RWPE2 (cell line): ENCODE results near the gene TUT4.

Experiments used
- ATAC-seq: fragments of 200-7000 bp; cut with Tn5 transposase; 3 replicates; pipeline ENCODE4 v1.9.1; 2021; ENCODE audit warnings: low read depth
- DNase-seq: peaks from one replicate; pipeline ENCODE4 v3.0.0-alpha.2; 2020; ENCODE audit warnings: low spot score
- H3K27ac ChIP-seq: fragments of 450-650 bp; 2 replicates; pipeline ENCODE4 v1.5.1; 2017; ENCODE audit warnings: mild to moderate bottlenecking; ENCODE audit not compliant: poor library complexity, severe bottlenecking
- H3K27me3 ChIP-seq: fragments of 250-450 bp; sonication (Bioruptor Pico); 2 replicates; pipeline ENCODE4 v1.5.1; 2021; ENCODE audit warnings: mild to moderate bottlenecking, moderate library complexity; ENCODE audit not compliant: insufficient read depth, poor library complexity, severe bottlenecking
- H3K36me3 ChIP-seq: fragments of 250-450 bp; sonication (Bioruptor Pico); 2 replicates; pipeline ENCODE4 v1.5.1; 2020; ENCODE audit warnings: low read depth, mild to moderate bottlenecking, moderate library complexity
- H3K4me1 ChIP-seq: fragments of 250-450 bp; sonication (Bioruptor Pico); 2 replicates; pipeline ENCODE4 v1.5.1; 2021; ENCODE audit warnings: mild to moderate bottlenecking, moderate library complexity; ENCODE audit not compliant: insufficient read depth, poor library complexity, severe bottlenecking
- H3K4me3 ChIP-seq: fragments of 250-450 bp; sonication (Bioruptor Pico); 2 replicates; pipeline ENCODE4 v1.5.1; 2021; ENCODE audit warnings: mild to moderate bottlenecking, moderate library complexity; ENCODE audit not compliant: severe bottlenecking
- H3K9me3 ChIP-seq: fragments of 250-450 bp; sonication (Bioruptor Pico); 2 replicates; pipeline ENCODE4 v1.5.1; 2021; ENCODE audit warnings: mild to moderate bottlenecking, moderate library complexity; ENCODE audit not compliant: severe bottlenecking
- TF ChIP-seq, protein P1 (sequence below): fragments of 450-650 bp; IDR thresholded peaks from one replicate; pipeline ENCODE4 v1.5.1; 2017; ENCODE audit warnings: mild to moderate bottlenecking, moderate library complexity; ENCODE audit not compliant: poor library complexity, severe bottlenecking

TUT4 gene

DNA sequence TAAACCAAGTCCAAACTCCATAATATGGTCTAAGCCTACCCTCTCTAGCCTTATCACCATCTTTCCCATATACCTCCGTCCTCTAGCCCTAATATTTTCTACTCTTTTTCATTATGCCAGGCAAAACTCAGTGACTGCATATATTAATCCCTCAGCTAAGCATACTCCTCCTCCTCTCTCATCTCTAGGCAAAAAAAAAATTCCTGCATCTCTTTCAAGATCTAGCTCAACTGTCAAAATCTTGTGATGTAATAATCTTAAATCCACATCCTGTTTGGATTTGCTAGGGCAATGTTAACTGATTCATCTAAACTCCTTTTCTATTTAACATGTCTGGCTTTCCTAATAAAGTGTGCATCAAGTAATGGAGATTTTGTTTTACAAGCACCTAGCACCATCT, 128.1 kb downstream of the TUT4 start:
- ATAC-seq (no peak), DNase-seq (no peak)
- TF ChIP-seq, protein P1, sequence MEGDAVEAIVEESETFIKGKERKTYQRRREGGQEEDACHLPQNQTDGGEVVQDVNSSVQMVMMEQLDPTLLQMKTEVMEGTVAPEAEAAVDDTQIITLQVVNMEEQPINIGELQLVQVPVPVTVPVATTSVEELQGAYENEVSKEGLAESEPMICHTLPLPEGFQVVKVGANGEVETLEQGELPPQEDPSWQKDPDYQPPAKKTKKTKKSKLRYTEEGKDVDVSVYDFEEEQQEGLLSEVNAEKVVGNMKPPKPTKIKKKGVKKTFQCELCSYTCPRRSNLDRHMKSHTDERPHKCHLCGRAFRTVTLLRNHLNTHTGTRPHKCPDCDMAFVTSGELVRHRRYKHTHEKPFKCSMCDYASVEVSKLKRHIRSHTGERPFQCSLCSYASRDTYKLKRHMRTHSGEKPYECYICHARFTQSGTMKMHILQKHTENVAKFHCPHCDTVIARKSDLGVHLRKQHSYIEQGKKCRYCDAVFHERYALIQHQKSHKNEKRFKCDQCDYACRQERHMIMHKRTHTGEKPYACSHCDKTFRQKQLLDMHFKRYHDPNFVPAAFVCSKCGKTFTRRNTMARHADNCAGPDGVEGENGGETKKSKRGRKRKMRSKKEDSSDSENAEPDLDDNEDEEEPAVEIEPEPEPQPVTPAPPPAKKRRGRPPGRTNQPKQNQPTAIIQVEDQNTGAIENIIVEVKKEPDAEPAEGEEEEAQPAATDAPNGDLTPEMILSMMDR: no peak
- no peak overlapping the region for H3K27ac ChIP-seq
- no peak overlapping the region for H3K4me3 ChIP-seq
- no peaks in the 10 kb centered on the region for H3K4me1 ChIP-seq
- no peaks in the 10 kb centered on the region for H3K9me3 ChIP-seq
- peaks cover 57% of the 10 kb centered on the region for H3K36me3 ChIP-seq
- H3K27me3 ChIP-seq: no peaks in the 10 kb centered on the region

DNA sequence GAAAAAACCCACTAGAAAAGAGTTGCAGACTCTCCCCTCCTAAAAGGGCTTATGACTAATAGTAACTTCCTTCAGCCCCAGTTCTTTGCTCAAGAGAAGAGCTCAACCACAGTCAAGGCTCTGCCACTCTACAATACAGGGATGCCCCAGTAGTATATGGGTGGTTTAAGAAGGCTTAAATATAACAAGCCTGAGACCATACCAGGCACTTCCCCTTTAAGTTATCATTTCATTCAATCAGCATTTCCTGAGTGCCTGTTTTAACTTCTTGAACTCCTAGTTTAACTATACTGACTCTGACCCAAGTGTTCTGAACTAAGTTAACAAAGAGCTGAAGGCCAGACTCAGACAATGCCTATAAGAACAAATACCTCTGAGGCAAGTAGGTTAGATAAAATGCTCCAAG, 128.7 kb downstream of the TUT4 start:
- TF ChIP-seq, protein P1: no peak
- no peak overlapping the region for H3K4me3 ChIP-seq
- H3K9me3 ChIP-seq: no peaks in the 10 kb centered on the region
- DNase-seq: no peak
- ATAC-seq: no peak; the same call in 2 of the 3 replicates
- no peak overlapping the region for H3K27ac ChIP-seq
- H3K27me3 ChIP-seq: no peaks in the 10 kb centered on the region
- peaks cover 60% of the 10 kb centered on the region for H3K36me3 ChIP-seq
- H3K4me1 ChIP-seq: no peaks in the 10 kb centered on the region

DNA sequence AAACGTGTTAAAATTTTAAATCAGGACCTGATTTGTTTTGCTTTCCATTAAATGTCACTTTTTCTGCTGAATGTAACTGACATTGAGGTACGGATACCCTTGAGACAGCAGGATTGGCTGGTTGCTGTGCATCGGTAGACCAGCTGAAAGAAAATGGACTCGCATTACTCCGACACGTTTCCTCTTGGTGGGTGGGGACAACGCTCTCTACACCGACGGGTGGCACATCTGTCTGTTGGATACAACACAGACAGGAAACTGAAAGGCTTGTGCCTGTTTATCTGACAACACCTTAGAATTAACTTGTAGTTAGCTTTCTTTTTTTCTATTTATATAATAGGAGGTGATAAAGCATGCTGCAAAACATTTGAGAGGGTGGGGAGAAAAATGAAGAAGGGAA, 129.1 kb downstream of the TUT4 start:
- Histone ChIP-seq H3K27ac (no peak overlapping the region), H3K4me1 (no peaks in the 10 kb centered on the region), H3K9me3 (no peaks in the 10 kb centered on the region), H3K27me3 (no peaks in the 10 kb centered on the region), H3K36me3 (peaks cover 61% of the 10 kb centered on the region), H3K4me3 (no peak overlapping the region)
- TF ChIP-seq, protein P1: no peak
- DNase-seq (no peak), ATAC-seq (no peak)

DNA sequence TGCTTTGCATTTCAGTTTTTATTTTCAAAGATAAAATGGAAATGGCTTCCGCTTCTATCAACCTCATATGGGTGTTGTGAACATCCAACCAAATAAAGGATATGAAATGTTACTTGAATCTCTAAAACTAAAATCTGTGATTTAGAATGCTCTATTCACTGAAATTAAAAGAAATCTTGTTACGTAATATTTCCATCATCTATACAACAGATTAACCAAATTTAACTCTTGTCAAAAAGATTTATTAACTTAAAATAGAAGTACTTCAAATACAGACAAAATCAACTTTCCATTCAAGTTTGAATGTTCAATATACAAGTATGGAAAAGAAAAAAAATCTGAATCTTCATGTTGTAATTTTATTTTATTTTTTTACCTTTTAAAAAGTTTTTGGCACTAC, 129.8 kb downstream of the TUT4 start:
- Histone ChIP-seq H3K4me1 (no peaks in the 10 kb centered on the region), H3K36me3 (peaks cover 69% of the 10 kb centered on the region), H3K9me3 (no peaks in the 10 kb centered on the region), H3K27ac (no peak overlapping the region), H3K4me3 (no peak overlapping the region), H3K27me3 (no peaks in the 10 kb centered on the region)
- no peak for DNase-seq
- ATAC-seq: no peak
- TF ChIP-seq, protein P1: no peak

DNA sequence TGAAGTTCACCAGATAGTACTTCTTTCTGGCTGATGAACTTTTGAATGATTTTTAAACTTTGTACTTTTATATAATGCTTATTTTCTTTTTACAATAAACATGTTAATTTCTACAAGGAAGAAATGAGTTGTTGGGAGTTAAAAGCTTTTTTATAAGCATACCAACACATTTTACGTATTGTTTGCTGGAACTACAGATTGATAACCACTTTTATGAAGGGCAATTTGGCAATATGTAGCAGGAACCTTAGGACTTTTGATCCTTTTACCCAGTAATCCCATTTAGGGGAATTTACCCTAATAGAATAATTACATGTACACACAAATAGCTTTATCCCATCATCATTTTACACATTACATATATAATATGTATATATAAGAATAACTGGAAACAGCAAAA, 132.2 kb downstream of the TUT4 start:
- ATAC-seq (no peak), DNase-seq (no peak)
- peaks cover 88% of the 10 kb centered on the region for H3K36me3 ChIP-seq
- H3K4me3 ChIP-seq: no peak overlapping the region
- no peaks in the 10 kb centered on the region for H3K27me3 ChIP-seq
- no peaks in the 10 kb centered on the region for H3K9me3 ChIP-seq
- TF ChIP-seq, protein P1: no peak
- H3K27ac ChIP-seq: no peak overlapping the region
- H3K4me1 ChIP-seq: no peaks in the 10 kb centered on the region
